Measurements from ENCODE around the gene TENM4. TPM values are rescaled to one million over a fixed set of nuclear protein-coding genes. Genes with fewer than 3 reads are reported as not detected.

The TENM4 gene
- total RNA-seq, 2 experiments from 2014 or later: not detected

DNA sequence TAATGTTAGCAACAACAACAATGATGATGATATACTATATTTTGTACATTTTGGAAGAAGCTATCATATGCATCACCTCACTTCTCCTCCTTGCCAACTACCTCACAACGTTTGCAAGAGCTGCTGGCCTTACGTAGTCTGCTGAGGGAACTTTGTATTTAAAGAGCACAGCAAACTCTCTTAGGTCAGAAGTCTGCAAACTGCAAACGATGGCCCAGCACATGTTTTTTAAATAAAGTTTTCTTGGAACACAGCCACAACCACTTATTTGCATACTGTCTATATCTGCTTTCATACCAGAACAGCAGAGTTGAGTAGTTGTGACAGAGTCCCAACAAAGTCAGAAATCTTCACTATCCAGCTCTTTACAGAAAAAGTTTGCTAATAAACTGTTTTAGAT is 261.7 kb downstream of the TENM4 start:
- Mint-ChIP-seq H3K27me3 (ENCODE audit: low read depth) (no peaks in the 10 kb centered on the region), H3K9me3 (ENCODE audit: insufficient read depth) (no peaks in the 10 kb centered on the region), H3K27ac (no peak overlapping the region), H3K4me3 (no peak overlapping the region), H3K36me3 (ENCODE audit: low read depth) (no peaks in the 10 kb centered on the region), H3K4me1 (ENCODE audit: low read depth) (no peaks in the 10 kb centered on the region)
- ChIA-PET POLR2A (no interaction called here), CTCF (no interaction called here)
- no peak for ATAC-seq
- no peak for DNase-seq

DNA sequence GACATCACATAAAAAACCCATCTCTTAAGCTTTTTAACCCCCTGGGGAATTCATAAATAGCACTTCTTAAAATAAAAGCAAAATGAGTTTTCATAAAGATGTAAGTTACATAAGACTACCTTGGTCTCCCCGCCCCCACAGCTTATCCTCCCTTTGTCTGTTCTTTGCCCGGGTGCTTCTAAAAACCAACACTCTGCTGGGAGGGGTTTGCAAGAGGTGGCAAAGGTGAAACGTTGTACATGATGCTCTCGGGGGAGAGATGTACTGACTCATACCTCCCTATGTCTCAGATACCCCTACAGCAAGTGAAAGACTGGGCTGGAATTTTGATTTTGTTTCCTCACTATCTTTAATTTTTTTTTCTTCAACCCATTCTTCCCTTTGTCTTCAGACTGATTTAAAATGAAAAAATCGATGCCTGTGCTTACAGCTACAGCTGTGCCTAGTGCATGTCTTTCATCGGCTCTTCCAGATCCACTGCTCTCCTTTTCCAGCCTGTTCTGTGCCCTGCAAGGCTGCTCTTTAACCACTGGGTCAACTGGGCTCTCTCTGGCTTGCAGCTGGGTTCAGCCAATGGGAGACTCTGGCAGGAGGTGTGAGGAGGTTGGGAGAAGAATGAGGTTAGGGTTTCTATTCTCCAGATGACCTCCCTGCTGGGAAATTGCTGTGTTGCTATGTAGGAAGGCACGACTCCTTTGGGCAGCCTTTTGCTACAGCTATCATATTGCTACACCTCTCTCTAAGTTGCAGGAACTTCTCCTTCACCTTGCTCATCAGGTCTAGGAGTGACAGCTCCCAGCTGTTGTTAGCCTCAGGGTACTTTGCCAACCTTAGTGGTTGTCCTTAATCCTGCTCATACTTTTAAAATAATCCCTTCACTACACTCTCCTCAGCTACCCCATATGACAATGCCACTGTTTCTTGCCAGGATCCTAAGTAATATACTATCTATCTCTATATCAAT is 266.5 kb downstream of the TENM4 start:
- H3K4me1 Mint-ChIP-seq (ENCODE audit: low read depth): no peaks in the 10 kb centered on the region
- ChIA-PET CTCF (no interaction called here), POLR2A (no interaction called here)
- no peaks in the 10 kb centered on the region for H3K9me3 Mint-ChIP-seq (ENCODE audit: insufficient read depth)
- H3K27ac Mint-ChIP-seq: no peak overlapping the region
- DNase-seq: no peak
- H3K36me3 Mint-ChIP-seq (ENCODE audit: low read depth): no peaks in the 10 kb centered on the region
- no peaks in the 10 kb centered on the region for H3K27me3 Mint-ChIP-seq (ENCODE audit: low read depth)
- H3K4me3 Mint-ChIP-seq: no peak overlapping the region
- no peak for ATAC-seq

DNA sequence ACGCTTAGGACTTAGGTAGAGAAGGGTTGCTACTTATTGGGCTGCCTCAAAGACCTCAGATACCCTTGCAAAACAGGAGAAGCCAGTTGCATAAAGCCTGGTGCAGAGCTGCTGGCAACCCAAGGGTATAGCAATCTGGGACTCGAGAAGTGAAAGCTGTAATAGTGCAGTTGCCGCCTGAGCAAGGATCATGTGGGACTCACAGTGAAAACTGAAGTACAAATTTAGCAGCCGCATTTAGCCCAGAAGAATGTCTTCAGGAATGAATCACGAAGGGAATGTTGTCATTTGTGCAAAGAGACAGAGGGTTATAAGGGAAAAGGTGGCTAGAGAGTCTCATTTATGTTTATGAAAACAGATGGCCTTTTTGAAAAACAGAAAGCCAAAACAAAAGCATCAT is 267.2 kb downstream of the TENM4 start:
- Mint-ChIP-seq H3K27me3 (ENCODE audit: low read depth) (no peaks in the 10 kb centered on the region), H3K27ac (no peak overlapping the region), H3K4me1 (ENCODE audit: low read depth) (no peaks in the 10 kb centered on the region), H3K36me3 (ENCODE audit: low read depth) (no peaks in the 10 kb centered on the region), H3K9me3 (ENCODE audit: insufficient read depth) (no peaks in the 10 kb centered on the region), H3K4me3 (no peak overlapping the region)
- ATAC-seq (no peak), DNase-seq (no peak)
- ChIA-PET CTCF (no interaction called here), POLR2A (no interaction called here)

DNA sequence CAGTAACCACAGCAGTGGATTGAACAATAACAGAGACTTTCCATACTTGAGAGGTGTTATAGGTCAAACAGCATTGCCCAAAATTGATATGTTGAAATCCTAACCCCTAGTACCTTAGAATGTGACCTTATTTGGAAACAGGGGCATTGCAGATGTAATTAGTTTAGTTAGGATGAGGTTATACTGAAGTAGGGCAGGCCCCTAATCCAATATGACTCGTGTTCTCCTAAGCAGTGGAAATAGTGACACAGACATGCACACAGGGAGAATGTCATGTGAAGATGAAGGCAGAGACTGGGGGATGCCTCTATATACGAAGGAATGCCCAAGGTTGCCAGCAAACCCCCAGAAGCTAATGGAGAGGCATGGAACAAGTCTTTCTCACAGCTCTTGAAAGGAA is 270.5 kb downstream of the TENM4 start:
- no peaks in the 10 kb centered on the region for H3K4me1 Mint-ChIP-seq (ENCODE audit: low read depth)
- CTCF ChIA-PET: no interaction called here
- H3K9me3 Mint-ChIP-seq (ENCODE audit: insufficient read depth): no peaks in the 10 kb centered on the region
- POLR2A ChIA-PET: no interaction called here
- DNase-seq (no peak), ATAC-seq (no peak)
- no peaks in the 10 kb centered on the region for H3K27me3 Mint-ChIP-seq (ENCODE audit: low read depth)
- H3K4me3 Mint-ChIP-seq: no peak overlapping the region
- no peak overlapping the region for H3K27ac Mint-ChIP-seq
- no peaks in the 10 kb centered on the region for H3K36me3 Mint-ChIP-seq (ENCODE audit: low read depth)

DNA sequence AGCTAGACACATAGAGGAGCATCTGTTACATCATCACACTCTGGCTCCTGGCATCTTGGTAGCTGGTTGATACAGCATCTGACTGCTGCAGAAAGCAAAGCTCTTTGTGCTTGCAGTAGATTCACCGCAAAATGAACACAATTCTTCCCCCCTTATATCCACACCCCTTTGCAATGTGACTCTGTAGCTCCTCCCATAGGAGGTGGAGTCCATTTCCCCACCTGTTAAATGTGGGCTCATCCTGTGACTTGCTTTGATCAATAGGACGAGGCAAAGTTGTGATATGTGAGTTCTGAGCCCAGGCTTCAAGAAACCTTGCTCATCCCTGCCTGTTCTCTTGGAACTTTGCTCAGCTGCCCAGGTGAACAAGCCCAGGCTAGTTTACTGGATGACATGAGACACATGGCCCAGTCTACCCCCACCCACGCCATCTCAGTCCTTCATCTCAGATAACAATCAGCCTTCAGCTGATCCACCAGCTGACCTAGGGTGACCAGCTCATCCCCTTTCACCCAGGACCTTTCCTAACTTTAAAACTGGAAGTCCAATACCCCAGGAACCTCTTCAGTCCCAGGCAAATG is 272.2 kb downstream of the TENM4 start:
- Mint-ChIP-seq H3K4me3 (no peak overlapping the region), H3K27ac (no peak overlapping the region), H3K9me3 (ENCODE audit: insufficient read depth) (no peaks in the 10 kb centered on the region), H3K4me1 (ENCODE audit: low read depth) (no peaks in the 10 kb centered on the region), H3K36me3 (ENCODE audit: low read depth) (no peaks in the 10 kb centered on the region), H3K27me3 (ENCODE audit: low read depth) (no peaks in the 10 kb centered on the region)
- ChIA-PET CTCF (no interaction called here), POLR2A (no interaction called here)
- no peak for ATAC-seq
- no peak for DNase-seq

DNA sequence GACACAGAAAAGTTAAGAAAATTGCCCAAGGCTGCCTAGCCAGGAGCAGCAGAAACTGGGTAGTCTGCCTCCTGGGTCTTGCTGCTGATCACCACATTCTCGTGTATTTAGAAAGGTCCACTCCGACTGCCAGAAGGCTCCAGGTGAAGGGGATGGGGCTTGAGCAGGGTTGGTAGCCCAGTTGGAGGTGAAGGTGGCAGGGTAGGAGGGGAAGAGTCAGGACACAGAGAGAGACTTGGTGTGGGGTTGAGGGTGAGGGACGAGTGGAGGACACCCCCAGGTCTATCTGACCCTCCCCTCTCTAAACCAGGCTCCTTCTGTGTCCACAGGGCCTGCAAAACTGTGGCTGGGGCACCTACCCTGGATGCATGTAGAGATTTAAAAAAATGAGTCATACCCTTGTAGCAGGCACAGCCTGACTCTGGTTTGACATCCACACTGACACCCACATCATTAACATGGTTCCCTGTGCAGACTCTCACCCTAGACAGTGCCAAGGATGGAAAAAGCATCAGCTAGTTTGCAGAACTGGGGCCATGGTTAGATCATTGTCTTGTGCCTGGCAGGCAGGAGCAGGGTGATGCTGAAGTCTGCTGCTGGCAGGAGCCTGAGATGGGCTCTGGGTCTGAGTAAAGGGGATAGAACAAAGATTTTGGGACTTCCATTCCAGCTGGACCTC is 273.2 kb downstream of the TENM4 start:
- Mint-ChIP-seq H3K4me1 (ENCODE audit: low read depth) (no peaks in the 10 kb centered on the region), H3K27ac (no peak overlapping the region), H3K4me3 (no peak overlapping the region), H3K27me3 (ENCODE audit: low read depth) (no peaks in the 10 kb centered on the region), H3K36me3 (ENCODE audit: low read depth) (no peaks in the 10 kb centered on the region), H3K9me3 (ENCODE audit: insufficient read depth) (no peaks in the 10 kb centered on the region)
- no peak for ATAC-seq
- no peak for DNase-seq
- ChIA-PET CTCF (no interaction called here), POLR2A (no interaction called here)

DNA sequence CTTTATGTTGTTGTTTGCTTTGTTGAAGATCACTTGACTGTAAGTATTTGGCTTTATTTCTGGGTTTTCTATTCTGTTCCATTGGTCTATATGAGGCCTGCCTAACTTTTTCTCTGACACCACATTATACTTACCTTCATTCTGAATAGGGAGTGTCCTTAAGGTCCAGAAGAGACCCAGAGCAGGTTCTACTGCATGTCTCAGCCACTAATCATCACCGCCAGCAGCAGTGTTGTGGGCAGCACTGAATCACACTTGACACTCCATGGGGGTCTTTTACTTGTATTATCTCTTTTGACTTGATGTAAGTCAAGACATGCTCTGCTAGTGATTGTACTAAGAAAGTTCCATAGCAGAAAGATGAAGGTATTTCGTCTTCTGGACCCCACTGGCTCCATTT is 274.9 kb downstream of the TENM4 start:
- ChIA-PET POLR2A (no interaction called here), CTCF (no interaction called here)
- H3K27me3 Mint-ChIP-seq (ENCODE audit: low read depth): no peaks in the 10 kb centered on the region

DNA sequence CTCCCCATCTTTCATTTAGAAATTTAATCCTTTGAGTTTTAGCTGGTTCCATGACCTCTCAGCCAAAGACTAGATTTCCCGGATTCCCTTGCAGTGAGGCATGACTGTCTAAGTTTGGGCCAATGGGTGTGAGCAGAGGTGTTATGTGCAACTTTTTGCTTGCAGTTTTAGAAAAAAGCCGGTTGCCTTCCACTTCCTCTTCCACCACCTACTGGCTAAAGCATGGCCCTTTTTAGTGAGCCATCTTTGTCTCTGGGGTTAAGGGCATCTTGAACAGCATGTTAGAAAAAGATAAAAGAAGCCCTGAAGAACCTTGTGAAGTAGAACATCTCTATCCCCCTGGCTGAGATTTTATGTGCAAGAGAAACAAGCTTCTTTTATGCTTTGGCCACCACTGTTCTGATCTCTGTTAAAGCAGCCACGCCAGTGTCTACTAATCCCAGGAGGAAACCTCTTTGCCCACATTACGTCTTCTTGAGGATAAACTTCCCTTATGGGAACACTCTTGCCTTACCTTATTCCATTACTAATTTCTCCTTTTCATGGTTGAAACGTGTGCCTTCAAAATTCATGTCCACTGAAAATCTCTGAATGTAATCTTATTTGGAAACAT is 279.9 kb downstream of the TENM4 start:
- ChIA-PET CTCF (no interaction called here), POLR2A (no interaction called here)
- H3K4me1 Mint-ChIP-seq (ENCODE audit: low read depth): no peaks in the 10 kb centered on the region
- H3K27ac Mint-ChIP-seq: no peak overlapping the region
- ATAC-seq: no peak
- no peaks in the 10 kb centered on the region for H3K9me3 Mint-ChIP-seq (ENCODE audit: insufficient read depth)
- no peaks in the 10 kb centered on the region for H3K27me3 Mint-ChIP-seq (ENCODE audit: low read depth)
- H3K4me3 Mint-ChIP-seq: no peak overlapping the region
- no peaks in the 10 kb centered on the region for H3K36me3 Mint-ChIP-seq (ENCODE audit: low read depth)
- no peak for DNase-seq

More for the DNA sequence above, 274.9 kb downstream of the TENM4 start:
- H3K27ac Mint-ChIP-seq: no peak overlapping the region
- ATAC-seq (no peak), DNase-seq (no peak)
- no peaks in the 10 kb centered on the region for H3K9me3 Mint-ChIP-seq (ENCODE audit: insufficient read depth)
- H3K36me3 Mint-ChIP-seq (ENCODE audit: low read depth): no peaks in the 10 kb centered on the region
- H3K4me1 Mint-ChIP-seq (ENCODE audit: low read depth): no peaks in the 10 kb centered on the region
- H3K4me3 Mint-ChIP-seq: no peak overlapping the region

DNA sequence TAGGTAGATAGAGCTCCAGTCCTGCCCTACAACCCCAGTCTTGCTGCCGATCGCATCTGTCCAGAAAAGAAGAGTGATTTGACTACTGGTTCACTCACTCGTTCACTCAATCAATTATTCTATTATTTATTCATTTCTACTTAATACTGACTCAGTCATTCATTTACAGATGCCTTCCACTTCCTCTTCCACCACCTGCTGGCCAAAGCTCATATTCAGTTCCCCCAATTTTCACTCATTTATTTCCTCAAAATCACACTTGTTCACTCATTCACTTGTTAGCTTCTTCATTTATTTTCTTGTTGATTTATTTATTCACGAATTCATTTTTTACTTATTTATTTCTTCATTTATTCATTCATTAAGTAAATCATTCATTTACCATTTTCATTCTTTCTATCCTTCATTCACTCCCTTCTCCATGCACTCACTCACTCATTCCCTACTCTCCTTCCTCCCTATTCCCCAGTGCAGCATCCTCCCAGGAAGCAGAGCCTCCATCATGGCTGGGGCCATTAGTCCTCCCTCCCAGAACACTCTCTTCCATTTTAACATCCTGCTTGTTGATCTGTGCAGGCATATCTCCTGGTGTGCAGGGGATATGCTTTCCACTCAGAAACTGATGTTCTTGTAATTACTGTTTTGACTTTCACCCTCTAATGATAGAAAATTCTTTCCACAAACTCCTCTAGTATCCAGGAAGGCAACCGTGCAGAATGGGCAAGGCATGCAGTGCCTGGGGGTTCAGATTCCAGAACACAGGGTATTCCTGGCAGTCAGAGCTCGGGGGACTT is 281.0 kb downstream of the TENM4 start:
- CTCF ChIA-PET: no interaction called here

DNA sequence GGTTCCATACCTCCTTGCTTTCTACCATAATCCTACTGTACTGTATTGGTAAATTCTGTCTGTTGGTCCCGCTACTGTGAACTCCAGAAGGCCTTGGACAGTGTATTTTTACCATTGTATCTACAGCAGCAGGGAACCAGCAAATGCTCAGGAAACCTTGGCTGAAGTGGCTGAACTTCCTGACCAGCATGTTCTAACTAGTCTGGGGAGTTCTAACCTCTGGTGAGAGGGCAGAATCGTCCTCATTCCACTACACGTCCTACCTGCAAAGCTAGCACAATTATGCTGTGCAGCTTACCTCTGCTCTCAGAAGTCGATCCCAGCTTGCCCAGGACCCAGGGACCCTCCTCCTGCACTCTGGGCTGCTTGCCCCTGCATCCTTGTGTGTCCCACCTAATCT is 283.1 kb downstream of the TENM4 start:
- CTCF ChIA-PET: no interaction called here
- DNase-seq (no peak), ATAC-seq (no peak)
- Mint-ChIP-seq H3K4me1 (ENCODE audit: low read depth) (no peaks in the 10 kb centered on the region), H3K27me3 (ENCODE audit: low read depth) (no peaks in the 10 kb centered on the region), H3K4me3 (no peak overlapping the region), H3K36me3 (ENCODE audit: low read depth) (no peaks in the 10 kb centered on the region), H3K27ac (no peak overlapping the region), H3K9me3 (ENCODE audit: insufficient read depth) (no peaks in the 10 kb centered on the region)
- POLR2A ChIA-PET: no interaction called here

More for the DNA sequence above, 281.0 kb downstream of the TENM4 start:
- no peaks in the 10 kb centered on the region for H3K4me1 Mint-ChIP-seq (ENCODE audit: low read depth)
- no peaks in the 10 kb centered on the region for H3K27me3 Mint-ChIP-seq (ENCODE audit: low read depth)
- no peak overlapping the region for H3K4me3 Mint-ChIP-seq
- H3K27ac Mint-ChIP-seq: no peak overlapping the region
- H3K9me3 Mint-ChIP-seq (ENCODE audit: insufficient read depth): no peaks in the 10 kb centered on the region
- POLR2A ChIA-PET: no interaction called here
- no peak for ATAC-seq
- DNase-seq: no peak
- H3K36me3 Mint-ChIP-seq (ENCODE audit: low read depth): no peaks in the 10 kb centered on the region

DNA sequence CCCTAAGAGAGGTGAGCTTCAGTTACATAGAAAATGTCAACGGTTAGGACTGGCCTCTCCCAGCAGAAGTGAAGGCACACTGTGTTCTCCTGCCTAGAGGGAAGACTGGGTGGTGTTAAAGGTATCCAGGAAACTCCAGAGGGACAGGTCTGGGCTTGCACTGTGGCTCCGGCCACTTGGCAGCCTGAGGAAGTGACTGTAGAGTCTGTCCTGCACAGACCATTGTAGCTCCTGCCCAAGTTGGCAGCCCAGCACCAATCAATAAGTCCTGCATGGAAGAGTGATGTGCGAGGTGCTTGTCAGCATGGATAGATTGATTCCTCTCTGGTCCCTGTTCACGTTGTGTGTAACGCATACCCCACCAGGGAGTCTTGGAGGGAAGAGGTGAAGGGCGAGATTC is 284.8 kb downstream of the TENM4 start:
- DNase-seq (no peak), ATAC-seq (no peak)
- Mint-ChIP-seq H3K27ac (no peak overlapping the region), H3K27me3 (ENCODE audit: low read depth) (no peaks in the 10 kb centered on the region), H3K36me3 (ENCODE audit: low read depth) (no peaks in the 10 kb centered on the region), H3K9me3 (ENCODE audit: insufficient read depth) (no peaks in the 10 kb centered on the region), H3K4me3 (no peak overlapping the region), H3K4me1 (ENCODE audit: low read depth) (no peaks in the 10 kb centered on the region)
- ChIA-PET CTCF (no interaction called here), POLR2A (no interaction called here)

All from activated CD8-positive, alpha-beta T cell treated with anti-CD3 and anti-CD28 coated beads, Interleukin-2, amount 10 ng/mL, durations not matched to agents 7 days and 5 days (primary cell).